GM21737 (cell line): ENCODE results near the gene GOLGA8Q.
"Not testable (repeated sequence)": the region's sequence is repeated elsewhere in the genome, so short reads cannot be mapped to it uniquely, and the experiment has no call there.

Experiments
- ATAC-seq: cut with Tn5 transposase; IDR thresholded peaks from one replicate; pipeline ENCODE4 v1.9.1; 2021; ENCODE audit warnings: mild to moderate bottlenecking, moderate library complexity; ENCODE audit not compliant: unreplicated experiment

The GOLGA8Q gene

GRCh38 chr15:30551750-30552149, at the start of gene GOLGA8Q:
TSS of gene GOLGA8Q (plus strand) at chr15:30552050. CDS start at chr15:30552078, 28 bp downstream.
- not testable (repeated sequence) for ATAC-seq

GRCh38 chr15:30502904-30503781, 48.7 kb upstream of the GOLGA8Q start:
- ATAC-seq: not testable (repeated sequence)

- ATAC-seq: not testable (repeated sequence)
Measured at GRCh38 chr15:30504162-30504843, 47.5 kb upstream of the GOLGA8Q start.

- not testable (repeated sequence) for ATAC-seq
Measured at GRCh38 chr15:30514545-30514944, 37.3 kb upstream of the GOLGA8Q start.

DNA sequence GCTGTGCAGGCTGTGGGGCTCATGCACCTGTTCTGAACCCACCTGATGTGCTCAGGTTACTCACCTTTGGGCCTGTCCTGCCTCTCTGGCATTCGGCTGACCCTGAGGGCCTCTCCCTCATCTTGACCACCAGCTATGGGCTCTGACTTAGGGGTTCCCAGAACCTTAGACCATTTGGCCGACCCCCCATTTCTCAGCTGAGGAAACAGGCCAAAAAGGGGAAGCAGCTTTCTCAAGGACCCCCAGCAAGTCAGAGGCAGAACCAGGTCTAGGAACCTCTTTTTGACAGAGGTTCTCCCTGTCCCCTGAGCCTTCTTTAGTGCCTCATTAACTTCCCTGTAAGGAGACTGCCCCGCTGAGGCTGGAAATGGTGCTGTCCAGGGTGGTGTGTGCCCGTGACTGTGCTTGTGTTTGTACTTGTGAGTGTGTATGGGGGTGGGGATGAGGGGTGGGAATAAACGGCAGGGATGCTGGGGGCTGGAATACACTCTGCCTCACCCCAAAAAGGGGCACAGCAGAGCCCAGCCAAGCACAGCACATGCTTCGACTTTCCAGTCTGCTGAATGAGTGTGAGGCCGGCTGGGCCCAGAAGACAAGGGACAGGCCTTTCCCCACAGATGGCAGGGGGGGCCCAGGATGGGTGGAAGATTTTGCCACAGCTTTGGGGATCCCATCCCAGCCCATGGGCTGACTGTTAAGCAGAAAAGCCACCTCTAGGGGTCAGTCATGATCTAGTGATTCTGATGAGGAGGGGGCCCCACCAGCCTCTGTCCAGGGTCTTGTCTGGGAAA, 28.2 kb upstream of the GOLGA8Q start:
- not testable (repeated sequence) for ATAC-seq

DNA sequence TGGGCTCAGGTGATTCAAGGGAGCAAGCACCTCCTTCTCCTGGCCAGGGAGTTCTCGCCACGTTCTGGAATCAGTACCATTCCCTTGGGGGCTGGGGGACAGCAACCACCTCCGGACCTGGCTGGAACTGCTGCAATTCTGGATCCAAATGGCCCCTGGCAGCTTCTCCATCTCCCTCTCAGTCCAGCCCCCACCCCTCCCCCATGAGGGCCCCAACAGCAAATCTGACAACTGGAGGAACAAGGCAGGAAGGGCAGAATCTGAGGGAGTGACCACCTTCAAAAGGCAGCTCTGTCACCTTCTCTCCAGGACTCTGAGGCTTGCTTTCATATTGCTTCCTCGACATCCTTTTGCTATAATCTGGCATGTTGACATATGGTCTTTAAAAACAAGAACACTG, 25.9 kb upstream of the GOLGA8Q start:
- ATAC-seq: not testable (repeated sequence)

GRCh38 chr15:30529049-30529448, 22.8 kb upstream of the GOLGA8Q start:
- ATAC-seq: not testable (repeated sequence)

DNA sequence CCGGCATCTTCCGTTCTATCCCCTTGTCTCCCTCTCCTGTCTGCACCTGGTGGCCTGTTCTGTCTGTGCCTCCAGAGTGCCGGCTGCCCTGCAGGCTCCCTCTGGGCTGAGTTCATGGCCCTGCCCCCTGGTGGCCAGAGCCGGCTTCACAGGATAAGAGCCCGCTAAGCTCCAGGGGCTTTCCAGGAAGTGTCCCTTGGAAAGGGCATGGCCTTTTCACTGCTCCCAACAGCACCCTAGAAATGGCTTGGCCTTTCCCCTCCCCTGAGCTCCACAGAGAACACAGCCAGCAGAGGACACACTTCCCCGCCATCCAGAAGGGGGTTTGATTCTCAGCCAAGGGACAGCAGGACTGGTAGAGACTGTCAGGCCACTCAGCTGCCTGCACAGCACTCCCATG, 15.1 kb downstream of the GOLGA8Q start:
- not testable (repeated sequence) for ATAC-seq

- not testable (repeated sequence) for ATAC-seq
Measured at GRCh38 chr15:30573012-30573491, 21.2 kb downstream of the GOLGA8Q start.

GRCh38 chr15:30579394-30579970, 27.6 kb downstream of the GOLGA8Q start:
- ATAC-seq: not testable (repeated sequence)

GRCh38 chr15:30580716-30581115, 28.9 kb downstream of the GOLGA8Q start:
- ATAC-seq: not testable (repeated sequence)

GRCh38 chr15:30598953-30599352, 47.1 kb downstream of the GOLGA8Q start:
- ATAC-seq: not testable (repeated sequence)

DNA sequence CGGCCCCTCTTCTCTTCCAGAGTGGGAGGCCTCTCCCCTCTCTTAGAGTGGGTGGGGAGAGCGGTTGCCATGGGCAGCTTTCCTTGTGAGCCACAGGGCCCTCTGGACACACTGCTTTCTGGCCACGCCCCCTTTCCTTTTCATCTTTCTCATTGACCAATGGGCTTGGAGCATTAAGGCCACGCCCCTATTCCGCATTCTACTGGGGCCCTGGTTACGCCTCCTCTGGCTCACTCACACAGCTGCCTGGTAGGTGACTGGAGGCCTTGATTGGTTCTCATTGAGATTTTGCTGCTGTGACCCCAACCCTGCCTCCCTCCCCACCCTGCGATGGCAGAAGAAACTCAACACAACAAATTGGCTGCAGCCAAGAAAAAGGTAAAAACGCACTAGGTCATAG, 51.9 kb downstream of the GOLGA8Q start, which contains the start of gene GOLGA8H:
GOLGA8H (plus strand) TSS at position 233 of the 400 bp plus-strand sequence; CDS start at position 331, 98 bp downstream.
- not testable (repeated sequence) for ATAC-seq
